Tibial artery (tissue), 4 donors: ENCODE data around the gene RTN4RL2.
A peak's percentile ranks its signal among the peaks of the same experiment; 100 is the strongest.

ENCODE experiments used
- DNase-seq, 2 donors: peaks; one replicate each; pipeline ENCODE4 v3.0.0-alpha.2; 2019
- H3K27ac ChIP-seq, 2 donors: fragments of 200-600 bp; sonication (generic) in 1 of 2; 1 replicate in 1 of 2; 2 replicates in 1 of 2; pipeline ENCODE4 v1.5.1; 2018 to 2019; ENCODE audit warnings: mild to moderate bottlenecking in 1 of 2
- H3K27me3 ChIP-seq, 2 donors: fragments of 200-600 bp; sonication (generic) in 1 of 2; one replicate each; pipeline versions ENCODE4 v1.5.1 to v1.6.0; 2016 to 2019
- H3K36me3 ChIP-seq, 3 donors: fragments of 200-600 bp; sonication (generic) in 2 of 3; one replicate each; pipeline ENCODE4 v1.5.1; 2016 to 2019; ENCODE audit warnings: mild to moderate bottlenecking in 2 of 3
- H3K4me1 ChIP-seq, 4 donors: fragments of 200-600 bp; sonication (generic) in 2 of 4; 1 replicate in 3 of 4; 2 replicates in 1 of 4; pipeline ENCODE4 v1.5.1; 2016 to 2019
- H3K4me3 ChIP-seq, 2 donors: fragments of 200-600 bp; sonication (generic) in 1 of 2; 1 replicate in 1 of 2; 2 replicates in 1 of 2; pipeline ENCODE4 v1.5.1; 2018 to 2019; ENCODE audit warnings: mild to moderate bottlenecking in 2 of 2
- H3K9me3 ChIP-seq, 3 donors: fragments of 200-600 bp; sonication (generic) in 1 of 3; one replicate each; pipeline ENCODE4 v1.5.1; 2016 to 2019
- intact Hi-C: fragments of 100-400 bp; cut with DNase I; formaldehyde crosslinking; loops from one replicate; pipeline ENCODE4 v1.15.0; 2023; ENCODE audit warnings: low total_unique reads
- TF ChIP-seq, protein P1 (sequence below), 2 experiments: fragments of 200-600 bp in 1 of 2; fragments of 450-650 bp in 1 of 2; IDR thresholded peaks; one replicate each; pipeline ENCODE4 v1.5.1; 2017 to 2019; ENCODE audit warnings: antibody characterized with exemption in 2 of 2, mild to moderate bottlenecking in 1 of 2, moderate library complexity in 1 of 2

RTN4RL2 gene

DNA sequence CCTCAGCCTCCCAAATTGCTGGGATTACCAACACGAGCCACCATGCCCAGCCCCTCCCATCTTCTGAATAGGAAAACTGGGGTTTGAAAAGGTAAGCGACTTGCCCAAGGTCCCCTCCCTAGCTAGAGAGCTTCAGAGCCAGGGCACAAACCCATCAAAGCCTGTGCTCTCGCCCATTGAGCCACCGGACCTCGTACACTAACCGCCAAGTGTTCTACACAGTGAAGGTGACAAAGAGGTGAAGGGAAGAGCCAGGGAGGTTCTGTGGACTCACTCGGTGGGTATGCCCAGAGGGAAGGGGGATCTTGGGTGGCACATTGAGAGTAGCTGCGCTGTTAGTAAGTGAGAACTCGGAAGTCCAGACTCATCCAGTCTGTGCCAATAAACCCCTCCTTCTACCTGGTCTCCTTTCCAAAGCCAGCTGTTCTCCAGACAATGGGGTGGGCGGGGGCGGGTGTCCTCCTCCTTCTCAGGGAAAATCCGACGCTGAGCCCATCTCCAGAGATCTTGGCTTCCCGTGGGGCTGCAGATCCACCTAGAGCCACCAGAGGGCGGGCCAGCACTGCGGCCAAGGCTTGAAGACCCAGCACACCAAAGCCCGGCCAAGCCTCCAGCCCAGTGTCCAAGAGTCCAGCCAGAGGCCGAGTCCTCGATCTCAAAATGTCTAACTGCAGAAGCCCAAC, 3.2 kb upstream of the RTN4RL2 start:
- TF ChIP-seq, protein P1, sequence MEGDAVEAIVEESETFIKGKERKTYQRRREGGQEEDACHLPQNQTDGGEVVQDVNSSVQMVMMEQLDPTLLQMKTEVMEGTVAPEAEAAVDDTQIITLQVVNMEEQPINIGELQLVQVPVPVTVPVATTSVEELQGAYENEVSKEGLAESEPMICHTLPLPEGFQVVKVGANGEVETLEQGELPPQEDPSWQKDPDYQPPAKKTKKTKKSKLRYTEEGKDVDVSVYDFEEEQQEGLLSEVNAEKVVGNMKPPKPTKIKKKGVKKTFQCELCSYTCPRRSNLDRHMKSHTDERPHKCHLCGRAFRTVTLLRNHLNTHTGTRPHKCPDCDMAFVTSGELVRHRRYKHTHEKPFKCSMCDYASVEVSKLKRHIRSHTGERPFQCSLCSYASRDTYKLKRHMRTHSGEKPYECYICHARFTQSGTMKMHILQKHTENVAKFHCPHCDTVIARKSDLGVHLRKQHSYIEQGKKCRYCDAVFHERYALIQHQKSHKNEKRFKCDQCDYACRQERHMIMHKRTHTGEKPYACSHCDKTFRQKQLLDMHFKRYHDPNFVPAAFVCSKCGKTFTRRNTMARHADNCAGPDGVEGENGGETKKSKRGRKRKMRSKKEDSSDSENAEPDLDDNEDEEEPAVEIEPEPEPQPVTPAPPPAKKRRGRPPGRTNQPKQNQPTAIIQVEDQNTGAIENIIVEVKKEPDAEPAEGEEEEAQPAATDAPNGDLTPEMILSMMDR (IDR thresholded peaks at IDR 0.05) = peak; percentile 97 to 98
- H3K9me3 ChIP-seq = no peaks in the 10 kb centered on the region
- DNase-seq = peak; percentile 92 to 94
- H3K36me3 ChIP-seq = no peaks in the 10 kb centered on the region
- H3K4me3 ChIP-seq = no peak overlapping the region
- H3K27me3 ChIP-seq = peaks cover 0 to 63% of the 10 kb centered on the region in 2 donors
- intact Hi-C loops = loop anchor here (10.0 kb wide), 1 partner anchor 188 kb away; the partner anchor contains the start of gene YPEL4
- peaks cover 0 to 43% (median 38%) of the 10 kb centered on the region in 4 donors for H3K4me1 ChIP-seq
- no peak overlapping the region for H3K27ac ChIP-seq

DNA sequence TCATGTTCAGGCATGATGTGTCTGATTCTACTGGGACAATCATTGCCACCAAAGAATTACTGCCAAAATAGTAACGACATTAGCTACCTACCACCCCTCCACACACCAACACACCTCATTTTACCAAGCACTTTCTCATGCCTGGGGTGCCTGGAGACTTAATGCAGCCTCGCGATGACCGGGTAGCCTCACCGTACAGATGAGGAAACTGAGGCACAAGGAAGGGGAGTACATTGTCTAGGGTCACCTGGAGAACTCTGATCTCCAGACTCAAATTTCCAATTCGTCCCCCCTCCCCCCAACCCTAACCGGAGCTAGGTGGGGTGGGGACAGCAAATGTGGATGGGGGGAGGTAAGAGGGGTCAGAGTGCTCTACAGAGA, 2.7 kb upstream of the RTN4RL2 start:
- Histone ChIP-seq H3K4me3 (no peak overlapping the region), H3K9me3 (no peaks in the 10 kb centered on the region), H3K36me3 (no peaks in the 10 kb centered on the region), H3K4me1 (peaks cover 0 to 43% (median 38%) of the 10 kb centered on the region in 4 donors), H3K27me3 (peaks cover 0 to 65% of the 10 kb centered on the region in 2 donors), H3K27ac (no peak overlapping the region)
- TF ChIP-seq, protein P1 (IDR thresholded peaks at IDR 0.05) = no peak
- intact Hi-C loops = loop anchor here (2.0 to 10.0 kb wide), 2 partner anchors 69 to 187 kb away; partner anchors contain the start of gene YPEL4
- DNase-seq = no peak

DNA sequence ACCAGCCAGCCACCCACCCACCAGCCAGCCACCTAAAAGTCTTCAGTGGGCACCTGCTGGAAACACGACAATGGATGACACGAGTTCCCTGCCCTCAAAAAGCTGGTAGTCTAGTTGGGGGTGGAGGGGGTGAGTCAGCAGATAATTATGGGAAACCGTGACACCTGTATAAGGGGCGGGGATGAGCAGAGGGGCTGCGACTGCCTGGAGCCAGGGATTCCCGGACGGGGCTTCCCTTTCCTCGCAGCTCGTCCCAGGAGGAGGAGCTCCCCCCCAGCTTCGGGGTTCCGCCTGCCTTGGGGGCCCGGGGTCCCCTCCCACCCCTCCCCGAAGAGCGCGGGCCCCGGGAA, 2.3 kb upstream of the RTN4RL2 start:
- TF ChIP-seq, protein P1 (IDR thresholded peaks at IDR 0.05) = no peak
- no peak for DNase-seq
- Histone ChIP-seq H3K27me3 (peaks cover 0 to 67% of the 10 kb centered on the region in 2 donors), H3K4me3 (peak overlapping the region; percentile 33 to 46), H3K27ac (no peak overlapping the region), H3K9me3 (no peaks in the 10 kb centered on the region), H3K36me3 (no peaks in the 10 kb centered on the region), H3K4me1 (peaks cover 0 to 43% (median 38%) of the 10 kb centered on the region in 4 donors)
- intact Hi-C loops = loop anchor here (2.0 to 10.0 kb wide), 2 partner anchors 69 to 187 kb away; partner anchors contain the start of gene YPEL4

DNA sequence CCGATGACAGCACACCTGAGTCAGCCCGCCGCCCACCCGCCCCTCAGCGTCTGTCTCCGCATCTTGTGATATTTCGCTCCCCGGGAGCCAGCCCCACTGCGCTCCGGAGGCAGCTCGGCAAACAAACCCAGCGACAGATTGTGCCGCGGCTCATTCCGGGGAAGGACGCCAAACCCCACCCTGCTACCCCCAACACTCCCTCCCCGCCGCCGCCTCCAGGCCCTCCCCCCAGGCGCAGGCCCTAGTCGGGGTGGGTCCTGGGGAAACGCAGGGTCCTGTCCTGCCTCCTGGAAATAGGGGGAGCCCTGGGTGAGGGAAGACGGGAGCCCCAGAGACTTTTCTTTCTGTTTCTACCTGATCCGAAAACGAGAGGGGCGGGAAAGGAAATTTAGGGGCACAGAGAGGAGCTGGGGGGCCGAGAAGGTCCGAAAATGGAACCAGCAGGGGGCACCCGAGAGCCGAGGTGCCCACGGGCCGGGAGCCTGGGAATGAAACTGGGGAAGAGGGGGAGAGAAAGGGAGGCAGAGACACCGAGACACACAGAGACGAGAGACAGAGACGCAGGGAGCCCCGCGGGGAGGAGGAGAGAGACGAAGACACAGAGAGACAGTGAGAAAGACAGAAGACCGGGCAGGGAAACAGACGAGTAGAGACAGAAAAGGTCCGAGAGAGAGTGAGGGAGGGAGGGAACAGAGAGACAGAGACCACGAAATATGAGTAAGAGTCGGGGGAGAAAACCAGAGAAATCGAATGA, 1.7 kb upstream of the RTN4RL2 start:
- intact Hi-C loops = loop anchor here (2.0 to 10.0 kb wide), 2 partner anchors 68 to 186 kb away; partner anchors contain the start of gene YPEL4

More for the DNA sequence above, 1.7 kb upstream of the RTN4RL2 start:
- H3K4me3 ChIP-seq = peak overlapping the region; percentile 33 to 46
- H3K4me1 ChIP-seq = peaks cover 0 to 43% (median 38%) of the 10 kb centered on the region in 4 donors
- no peak overlapping the region for H3K27ac ChIP-seq
- peaks cover 0 to 71% of the 10 kb centered on the region in 2 donors for H3K27me3 ChIP-seq
- no peaks in the 10 kb centered on the region for H3K9me3 ChIP-seq
- peak in 1 of 2 donors; percentile 37 for DNase-seq
- no peaks in the 10 kb centered on the region for H3K36me3 ChIP-seq
- TF ChIP-seq, protein P1 (IDR thresholded peaks at IDR 0.05) = peak; percentile 66 to 82
